COLO829 (cell line): ENCODE data around the gene GART.
A peak's percentile ranks its signal among the peaks of the same experiment; 100 is the strongest.
"Not testable (repeated sequence)": the region's sequence is repeated elsewhere in the genome, so short reads cannot be mapped to it uniquely, and the experiment has no call there.

ENCODE experiments used
- DNase-seq: peaks from one replicate; pipeline ENCODE4 v3.0.0; 2012; ENCODE audit warnings: low spot score

GART gene

DNA sequence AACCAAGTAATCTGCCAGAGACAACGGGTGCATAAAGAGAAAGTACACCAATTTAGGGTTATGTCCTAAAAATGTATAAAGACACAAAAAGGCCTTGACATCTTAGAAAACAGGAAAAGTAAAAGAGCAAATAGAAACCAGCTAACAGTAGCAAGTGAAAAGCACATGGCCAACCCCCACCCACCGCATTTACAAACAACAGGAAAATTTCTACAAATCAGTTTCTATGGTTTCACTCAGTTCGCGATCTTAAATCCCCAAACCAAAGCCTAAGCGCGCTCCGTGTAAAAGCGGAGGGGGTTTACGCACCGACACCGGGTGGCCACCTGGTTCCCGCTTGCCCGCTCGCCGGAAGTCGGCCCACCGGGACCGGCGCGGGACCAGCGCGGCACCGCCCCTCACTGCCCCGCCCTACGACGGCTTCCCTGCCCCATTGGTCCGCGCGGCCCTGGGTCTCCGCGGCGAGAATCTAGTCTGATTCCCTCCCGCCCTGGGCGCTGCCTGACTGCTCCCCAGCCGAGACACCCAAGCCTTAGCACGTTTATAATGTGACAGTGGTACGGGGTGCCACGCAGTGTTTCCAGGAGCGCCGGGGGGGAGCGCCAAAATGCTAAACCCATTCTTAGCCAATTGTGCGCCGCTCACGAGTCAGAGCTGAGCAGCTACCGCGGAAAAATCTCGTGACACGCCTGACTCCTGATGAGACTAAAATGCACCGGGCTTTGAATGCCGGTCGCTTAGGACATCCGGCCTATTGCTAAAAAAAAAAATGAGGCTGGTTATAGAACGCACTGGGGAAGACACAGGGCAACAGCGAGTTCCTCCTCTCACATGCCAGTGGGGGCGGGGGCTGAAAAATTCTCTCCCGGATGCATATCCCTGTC, at the start of gene GART:
Gene GART (minus strand): TSS at position 362 of the 884 bp plus-strand sequence. CDS start 2,802 bp downstream, outside the sequence.
- peak; percentile 40 for DNase-seq

DNA sequence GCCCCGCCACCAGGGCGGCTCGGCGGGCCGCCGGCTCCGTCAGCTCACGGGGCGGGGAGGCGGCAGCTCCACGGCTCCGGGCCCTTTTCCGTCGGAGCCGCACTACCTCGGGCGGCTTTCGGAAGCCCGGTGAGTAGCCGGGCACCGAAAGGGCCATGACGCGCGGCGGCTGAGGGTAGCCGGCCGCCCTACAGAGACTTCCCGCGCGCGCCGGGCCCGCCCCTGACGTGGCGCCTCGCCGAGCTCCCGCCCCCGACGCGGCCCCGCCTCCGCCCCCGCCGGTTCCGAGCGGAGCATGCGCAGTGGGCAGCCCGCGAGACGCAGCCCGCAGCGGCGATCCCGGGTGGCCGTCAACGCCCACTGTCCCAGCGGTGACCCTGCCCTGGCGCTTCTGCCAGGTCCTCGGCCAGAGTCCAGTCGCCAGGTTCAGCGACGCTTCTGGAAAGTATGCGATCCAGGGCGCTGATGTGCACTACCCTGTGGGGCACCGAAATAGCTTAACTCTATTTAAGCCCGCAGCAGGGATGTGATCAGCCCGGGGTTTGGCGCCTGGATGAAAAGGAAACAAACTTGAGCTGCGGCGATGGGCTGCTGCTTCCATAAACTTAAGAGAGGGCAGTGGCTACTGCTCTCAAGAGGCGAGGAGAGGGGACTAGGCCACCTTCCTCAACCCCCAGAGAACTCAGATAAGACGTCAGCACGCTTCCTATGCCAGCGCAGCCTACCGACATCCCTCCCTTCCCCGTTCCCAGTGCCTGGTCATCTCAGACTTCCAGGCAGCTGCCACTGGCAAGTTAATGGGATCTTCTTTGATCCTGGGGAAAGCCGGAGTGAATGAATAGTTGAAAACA, 46.8 kb upstream of the GART start, which contains the start of gene DONSON:
Gene DONSON (minus strand): TSS at position 200 of the 851 bp plus-strand sequence. CDS start 43 bp downstream, at position 157.
- DNase-seq: peak; percentile 94

DNA sequence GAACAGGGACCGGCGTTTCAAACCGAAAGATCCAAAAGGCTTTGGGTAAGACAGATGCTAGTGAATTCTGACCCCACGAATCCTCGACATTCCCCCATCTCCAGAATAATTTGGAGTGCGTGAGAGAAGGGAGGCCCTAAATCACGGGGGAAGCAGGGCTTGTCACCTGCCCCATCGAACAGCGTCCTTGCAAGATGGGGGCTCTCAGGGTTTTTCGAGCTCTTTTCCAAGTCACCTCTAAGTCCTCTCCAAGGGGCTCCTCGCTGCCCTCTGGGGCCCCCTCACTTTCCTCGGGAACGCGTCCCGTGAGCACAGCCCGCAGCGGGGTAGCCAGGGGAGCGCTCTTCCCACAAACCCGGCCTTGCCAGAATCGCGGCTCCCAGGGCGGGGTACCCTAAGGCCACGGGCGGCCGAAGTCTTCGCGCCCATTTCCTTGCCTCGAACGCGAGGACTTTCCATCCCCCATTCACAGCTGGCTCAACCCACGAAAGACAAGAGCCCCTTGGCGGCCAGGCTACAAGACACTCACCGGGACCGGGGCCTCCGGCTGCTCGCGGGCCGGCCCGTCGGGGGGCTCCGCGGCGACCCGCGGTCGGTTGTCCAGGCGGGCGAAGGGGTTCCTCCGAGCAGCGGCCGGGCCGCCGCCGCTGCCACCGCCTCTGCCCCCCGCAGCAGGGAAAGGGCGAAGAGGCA, 46.0 kb upstream of the GART start:
- peak; percentile 12 for DNase-seq

DNA sequence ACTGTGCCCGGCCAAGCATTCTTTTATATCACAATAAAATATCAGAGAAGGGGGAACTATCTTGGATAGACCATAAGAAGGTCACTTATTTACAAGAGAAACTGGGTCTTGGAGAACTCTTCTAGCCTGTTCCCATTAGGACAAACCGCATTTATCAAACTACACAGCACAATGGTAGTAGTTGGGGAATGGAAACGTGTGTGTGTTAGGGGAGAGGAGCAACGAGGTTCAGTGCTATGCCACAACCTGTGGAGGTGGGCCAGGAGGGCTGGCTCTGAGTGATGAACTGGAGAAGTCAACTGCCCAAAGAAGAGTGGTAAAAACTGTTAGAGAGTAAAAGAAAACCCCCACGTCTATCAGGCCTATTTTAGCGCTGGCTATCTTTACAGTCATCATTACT, 45.0 kb upstream of the GART start:
- DNase-seq: no peak

DNA sequence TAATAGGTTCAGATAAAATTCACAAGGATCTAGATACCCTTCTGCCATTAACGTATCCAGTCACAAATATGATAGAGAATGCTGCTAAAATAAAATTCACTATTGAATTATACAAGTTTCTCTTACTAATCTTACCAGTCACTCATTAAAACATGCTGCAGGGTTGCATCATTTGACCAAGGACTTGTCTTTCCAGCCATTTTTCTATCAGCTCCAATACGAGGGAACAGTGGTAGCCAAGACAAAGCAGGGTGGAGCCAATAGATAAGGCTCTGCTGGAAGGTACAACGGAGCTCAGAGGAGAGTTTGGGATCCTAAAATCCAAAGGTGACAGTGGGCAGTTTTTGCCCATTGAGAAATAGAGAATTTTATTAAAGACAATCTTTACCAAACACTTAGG, 42.5 kb upstream of the GART start:
- no peak for DNase-seq

DNA sequence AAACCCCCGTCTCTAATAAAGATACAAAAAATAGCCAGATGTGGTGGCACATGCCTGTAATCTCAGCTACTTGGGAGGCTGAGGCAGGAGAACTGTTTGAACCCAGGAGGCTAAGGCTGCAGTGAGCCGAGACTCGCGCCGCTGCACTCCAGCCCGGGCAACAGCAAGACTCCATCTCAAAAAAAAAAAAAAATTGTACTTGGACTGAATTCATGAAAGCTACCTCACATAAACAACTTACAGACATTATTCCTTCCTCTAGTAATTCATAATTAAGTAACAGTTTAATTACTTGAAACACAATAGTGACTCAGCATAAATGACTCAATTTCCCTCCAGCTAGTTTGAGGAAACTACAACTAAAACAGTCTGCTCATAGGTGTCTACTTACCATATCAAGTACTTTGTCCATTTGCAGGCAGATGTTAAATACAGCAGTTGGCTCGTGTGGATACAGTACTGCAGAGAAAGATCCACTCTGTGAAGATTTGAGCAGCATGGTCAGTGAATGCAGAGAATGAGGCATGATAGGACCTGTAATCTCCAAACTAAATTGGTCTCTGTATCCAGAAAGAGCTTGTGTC, 37.1 kb upstream of the GART start:
- DNase-seq: no peak

DNA sequence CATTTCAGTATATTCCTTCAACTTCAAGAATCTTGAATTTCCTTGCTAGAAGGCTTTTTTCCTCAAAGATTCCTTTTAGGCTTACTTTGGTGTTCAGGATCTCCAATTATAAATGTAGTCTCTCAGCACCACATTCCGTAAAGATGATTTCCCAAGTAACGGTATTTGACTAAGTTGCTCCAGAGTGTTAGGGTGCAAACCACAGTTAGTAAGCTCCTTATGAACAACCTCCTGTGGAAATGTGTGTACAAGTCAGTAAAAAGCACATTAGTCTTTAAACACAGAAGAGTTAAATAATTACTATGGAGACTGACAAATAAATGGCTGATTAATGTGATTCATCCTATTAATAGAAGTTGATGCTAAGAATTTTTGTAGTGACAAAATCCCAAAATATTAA, 36.3 kb upstream of the GART start:
- DNase-seq: no peak

DNA sequence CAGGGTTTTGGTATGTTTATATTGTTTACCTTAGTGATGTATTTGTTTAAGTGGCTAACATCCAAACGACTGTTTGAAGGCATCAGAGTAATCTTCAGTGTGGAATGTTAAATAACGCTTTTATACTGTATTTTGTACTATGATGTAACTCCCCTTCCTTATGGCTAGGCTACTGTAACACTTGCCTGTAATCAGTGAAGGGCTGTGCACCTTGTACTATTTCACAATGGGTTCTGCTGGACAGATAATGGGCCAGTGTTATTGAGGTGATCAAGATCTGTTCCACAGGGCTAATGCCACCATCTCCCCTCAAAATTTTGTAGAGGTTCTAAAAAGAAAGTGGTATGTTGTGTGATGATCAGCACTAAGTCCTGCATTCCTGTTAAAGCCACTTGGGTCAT, 34.8 kb upstream of the GART start:
- not testable (repeated sequence) for DNase-seq

DNA sequence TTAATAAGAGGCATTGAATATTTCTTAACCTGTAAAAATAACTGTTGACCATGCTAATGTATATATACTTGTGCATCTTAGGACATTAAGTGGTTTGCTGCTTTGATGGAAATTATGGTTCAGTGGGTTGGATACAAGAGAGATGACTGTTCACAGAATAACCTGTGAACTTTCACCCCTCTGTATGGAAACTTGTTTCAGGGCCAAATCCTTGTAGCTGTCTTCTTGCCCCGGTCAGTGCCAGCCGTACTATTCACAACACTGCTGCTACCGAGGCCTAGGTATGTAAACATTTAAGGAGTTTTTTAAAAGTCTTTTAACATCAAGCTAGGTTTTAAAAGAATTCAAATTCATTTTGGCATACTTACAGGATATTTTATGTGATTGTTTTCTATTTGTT, 30.4 kb upstream of the GART start:
- no peak for DNase-seq

DNA sequence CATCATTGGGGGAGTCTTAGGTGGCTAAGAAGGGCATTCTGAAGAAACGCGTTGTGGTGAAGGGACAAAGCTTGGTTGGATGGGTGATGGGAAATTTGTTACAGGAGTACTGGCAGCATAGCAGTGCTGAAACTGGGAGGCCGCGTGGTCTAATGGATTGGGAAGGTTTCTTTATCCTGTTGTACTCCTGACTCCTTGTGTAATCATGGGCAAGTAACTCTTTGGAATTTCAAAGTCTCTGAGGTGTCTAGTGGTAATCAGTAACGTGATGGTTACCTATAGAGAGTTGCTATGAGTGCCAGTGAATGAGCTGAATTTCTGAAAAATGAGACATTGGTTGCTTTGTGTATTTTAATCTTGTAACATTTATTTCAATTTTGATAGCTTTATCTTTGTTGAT, 28.1 kb upstream of the GART start:
- DNase-seq: no peak

DNA sequence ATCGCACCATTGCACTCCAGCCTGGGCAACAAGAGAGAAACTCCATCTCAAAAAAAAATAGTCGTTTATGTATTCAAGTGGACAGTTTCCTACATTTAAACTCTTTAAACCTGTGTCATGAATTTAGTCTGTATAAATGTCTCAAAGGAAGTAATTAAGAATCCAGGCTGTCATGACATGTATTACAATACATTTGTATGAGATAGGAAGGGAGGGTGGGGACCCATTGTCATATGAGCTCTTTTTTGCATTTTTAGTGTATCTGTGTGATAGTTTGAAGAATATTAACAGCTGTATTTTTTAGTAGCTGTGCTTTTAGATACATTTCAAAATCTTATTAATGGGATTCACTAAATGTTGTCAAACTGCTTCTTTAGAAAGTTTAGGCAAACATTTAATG, 26.5 kb upstream of the GART start:
- DNase-seq: no peak

DNA sequence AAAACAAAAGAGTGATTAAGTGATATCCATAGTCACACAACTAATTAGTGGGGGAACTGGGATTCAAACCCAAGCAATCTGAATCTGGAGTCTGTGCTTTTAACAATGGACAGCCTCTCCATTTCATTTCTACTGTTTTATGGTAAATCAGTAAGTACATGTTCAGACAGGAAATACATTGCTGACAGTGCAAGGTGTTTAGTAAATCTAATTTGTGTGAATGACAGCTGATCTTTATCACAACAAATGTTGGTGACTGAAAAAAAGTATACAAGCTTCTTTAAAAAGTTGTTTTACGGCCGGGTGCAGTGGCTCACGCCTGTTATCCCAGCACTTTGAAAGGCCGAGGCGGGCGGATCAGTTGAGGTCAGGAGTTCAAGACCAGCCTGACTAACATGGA, 26.0 kb upstream of the GART start:
- DNase-seq: no peak

DNA sequence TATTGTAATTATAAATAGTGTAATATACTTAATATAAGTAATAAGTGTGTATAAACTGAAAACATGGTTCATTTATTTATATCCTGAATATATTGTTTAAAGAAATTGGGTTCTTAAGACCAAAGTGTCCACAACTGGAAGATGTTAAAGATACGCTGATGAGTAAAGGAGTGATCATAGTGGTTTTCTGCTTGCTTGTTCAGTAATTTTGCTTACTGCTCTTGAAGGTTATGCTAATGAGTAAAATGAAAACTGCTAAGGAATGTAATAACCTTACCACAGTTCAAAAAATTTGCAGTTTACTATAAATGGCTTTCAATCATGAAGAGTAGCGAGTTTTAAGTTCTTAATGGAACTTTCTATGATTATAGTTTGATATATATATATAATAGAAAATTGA, 24.6 kb upstream of the GART start:
- no peak for DNase-seq

DNA sequence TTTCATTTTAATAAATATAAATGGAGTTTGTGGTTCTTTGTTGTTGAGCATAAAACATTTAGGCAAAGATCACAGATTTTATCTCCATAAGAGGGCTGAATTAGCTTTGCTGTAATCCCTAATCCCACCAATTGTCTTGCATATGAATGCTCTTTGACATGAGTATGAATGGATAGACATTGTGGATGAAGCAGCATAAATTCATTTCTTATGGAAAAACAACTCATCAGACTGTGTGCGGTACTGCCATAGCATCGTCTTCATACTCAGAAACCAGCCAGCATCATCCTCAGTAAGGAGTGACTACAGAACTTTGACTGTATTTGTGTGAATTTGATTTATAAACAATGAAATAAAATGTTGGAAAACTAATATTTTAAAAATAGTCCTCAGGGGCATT, 20.5 kb upstream of the GART start:
- no peak for DNase-seq

DNA sequence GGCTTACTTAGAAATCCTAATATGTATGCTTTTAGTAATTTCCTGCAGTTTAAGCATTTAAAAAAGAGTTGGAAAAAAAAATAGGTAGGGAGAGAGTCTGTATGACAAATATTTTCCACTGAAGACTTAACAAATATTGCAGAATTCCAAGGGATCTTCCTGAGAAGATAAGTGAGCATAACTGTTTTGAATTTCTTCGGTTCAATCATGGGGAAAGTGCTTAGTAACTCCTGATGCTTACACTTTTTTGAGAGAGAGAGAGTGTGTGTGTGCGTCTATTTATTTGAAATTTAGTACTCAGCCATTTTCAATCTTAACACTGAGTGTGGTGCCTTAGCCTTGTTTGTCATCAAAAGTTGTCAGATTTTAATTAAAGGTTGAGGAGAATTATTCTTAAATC, 19.5 kb upstream of the GART start:
- no peak for DNase-seq

DNA sequence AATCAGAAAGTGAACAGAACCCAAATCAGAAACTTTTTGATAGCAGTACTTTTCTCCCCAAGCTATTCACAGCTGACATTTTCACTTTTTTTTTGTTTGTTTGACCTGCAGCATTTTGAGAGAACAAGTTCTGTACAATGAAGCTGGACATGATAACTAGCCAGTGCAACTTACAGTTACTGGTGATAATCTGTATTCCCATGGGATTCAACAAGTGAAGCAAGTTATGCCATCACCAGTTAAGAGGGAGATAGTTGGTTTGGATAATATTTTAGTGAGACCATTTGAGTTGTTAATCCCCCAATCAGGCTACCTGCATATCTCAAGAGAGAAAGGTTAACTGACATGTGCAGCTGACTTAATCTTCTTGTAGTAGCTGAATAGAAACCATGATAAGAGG, 19.0 kb upstream of the GART start:
- no peak for DNase-seq

DNA sequence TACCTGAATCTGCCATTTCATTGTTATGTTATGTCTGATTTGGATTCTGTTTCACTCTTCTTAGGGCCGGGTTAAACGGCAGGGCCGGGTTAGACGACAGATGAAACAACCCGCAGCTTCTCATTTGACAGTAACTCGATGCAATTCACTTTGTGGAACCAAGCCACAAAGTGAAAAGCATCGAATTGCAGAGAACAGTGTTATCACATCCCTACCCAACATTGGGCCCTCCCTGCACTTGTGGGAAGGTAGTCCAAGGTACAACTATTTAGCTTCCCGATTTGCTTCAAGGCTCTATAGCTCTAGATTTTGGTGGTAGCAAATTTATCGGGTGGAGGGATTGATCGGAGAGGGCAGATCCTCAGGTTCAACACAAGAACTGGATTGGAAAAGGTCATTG, 17.9 kb upstream of the GART start:
- DNase-seq: no peak

DNA sequence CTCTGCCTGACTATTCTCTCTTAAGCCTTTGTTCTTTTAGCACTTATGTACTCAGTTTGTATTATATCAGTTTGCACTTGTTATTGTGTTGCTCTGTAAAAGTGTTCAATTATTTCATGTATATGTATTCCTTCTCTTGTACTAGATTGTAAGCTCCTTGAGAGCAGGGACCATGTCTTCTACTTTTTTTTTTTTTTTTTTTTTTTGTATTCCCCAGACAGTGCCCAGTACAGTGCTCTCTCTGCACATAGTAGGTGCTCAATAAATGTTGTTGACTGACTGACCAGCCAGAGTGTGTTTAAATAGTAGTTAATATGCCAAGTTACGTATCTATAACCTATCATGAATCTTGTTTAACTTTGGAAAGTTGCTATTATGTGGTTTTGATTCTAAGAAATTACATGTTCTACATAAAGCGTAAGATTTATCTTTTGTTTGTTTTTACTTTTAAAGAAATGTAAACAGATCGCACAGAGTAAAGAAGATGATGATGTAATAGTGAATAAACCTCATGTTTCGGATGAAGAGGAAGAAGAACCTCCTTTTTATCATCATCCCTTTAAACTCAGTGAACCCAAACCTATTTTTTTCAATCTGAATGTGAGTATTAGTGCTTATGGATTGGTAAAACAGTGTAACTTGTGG, 17.0 kb upstream of the GART start:
- DNase-seq: no peak

DNA sequence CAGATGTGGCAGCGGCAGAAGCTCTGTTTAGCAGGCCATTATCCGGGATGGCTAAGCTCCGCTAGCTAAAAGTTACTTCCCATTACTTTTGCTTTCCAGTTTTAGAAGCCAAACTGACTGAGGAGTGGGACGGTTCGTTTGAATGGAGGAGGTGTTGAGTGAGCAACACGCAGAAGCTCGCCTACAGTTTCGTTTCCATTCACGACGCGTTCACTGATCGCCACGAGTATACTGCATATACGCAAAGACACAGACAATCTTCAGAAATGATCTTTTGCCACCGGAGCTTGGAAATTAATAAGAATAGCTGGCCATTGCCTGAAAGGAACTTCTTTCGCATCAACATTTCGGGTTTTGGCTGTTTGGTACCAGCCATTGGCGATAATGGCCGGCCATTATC, 15.5 kb upstream of the GART start:
- DNase-seq: no peak

DNA sequence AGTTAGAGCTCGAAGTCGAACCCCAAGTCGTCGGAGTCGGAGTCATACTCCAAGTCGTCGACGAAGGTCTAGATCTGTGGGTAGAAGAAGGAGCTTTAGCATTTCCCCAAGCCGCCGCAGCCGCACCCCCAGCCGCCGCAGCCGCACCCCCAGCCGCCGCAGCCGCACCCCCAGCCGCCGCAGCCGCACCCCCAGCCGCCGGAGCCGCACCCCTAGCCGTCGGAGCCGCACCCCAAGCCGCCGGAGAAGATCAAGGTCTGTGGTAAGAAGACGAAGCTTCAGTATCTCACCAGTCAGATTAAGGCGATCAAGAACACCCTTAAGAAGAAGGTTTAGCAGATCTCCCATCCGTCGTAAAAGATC, 13.0 kb upstream of the GART start:
- no peak for DNase-seq

DNA sequence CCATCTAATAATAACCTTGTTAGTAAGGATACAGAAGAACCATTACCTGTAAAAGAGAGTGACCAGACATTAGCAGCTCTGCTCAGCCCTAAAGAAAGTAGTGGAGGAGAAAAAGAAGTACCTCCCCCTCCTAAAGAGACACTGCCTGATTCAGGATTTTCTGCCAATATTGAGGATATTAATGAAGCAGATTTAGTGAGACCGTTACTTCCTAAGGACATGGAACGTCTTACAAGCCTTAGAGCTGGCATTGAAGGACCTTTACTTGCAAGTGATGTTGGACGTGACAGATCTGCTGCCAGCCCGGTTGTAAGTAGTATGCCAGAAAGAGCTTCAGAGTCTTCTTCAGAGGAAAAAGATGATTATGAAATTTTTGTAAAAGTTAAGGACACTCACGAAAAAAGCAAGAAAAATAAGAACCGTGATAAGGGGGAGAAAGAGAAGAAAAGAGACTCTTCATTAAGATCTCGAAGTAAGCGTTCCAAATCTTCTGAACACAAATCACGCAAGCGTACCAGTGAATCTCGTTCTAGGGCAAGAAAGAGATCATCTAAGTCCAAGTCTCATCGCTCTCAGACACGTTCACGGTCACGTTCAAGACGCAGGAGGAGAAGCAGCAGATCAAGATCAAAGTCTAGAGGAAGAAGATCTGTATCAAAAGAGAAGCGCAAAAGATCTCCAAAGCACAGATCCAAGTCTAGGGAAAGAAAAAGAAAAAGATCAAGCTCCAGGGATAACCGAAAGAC, 12.5 kb upstream of the GART start:
- DNase-seq: no peak
